Glomerular endothelial cell (primary cell): ENCODE data around the gene ENTREP3. TPM values are rescaled to one million over a fixed set of nuclear protein-coding genes. Genes with fewer than 3 reads are reported as not detected.
A peak's percentile ranks its signal among the peaks of the same experiment; 100 is the strongest.

Experiments
- DNase-seq: peaks from one replicate; pipeline ENCODE4 v3.0.0-alpha.2; 2011; ENCODE audit warnings: low read depth, low spot score; ENCODE audit errors: extremely low read depth
- total RNA-seq: library from RNA; depleted of rRNA; stranded (reverse); fragments of >200 nt; gene quantifications from 2 replicates; pipeline ENCODE4 v1.2.3, GENCODE V29; 2015

Gene ENTREP3
- total RNA-seq, 1 donor from 2014 or later = 46.3 TPM

GRCh38 chr1:155279268-155279667, 24.0 kb upstream of the ENTREP3 start:
- DNase-seq = no peak

- DNase-seq = no peak
Measured at GRCh38 chr1:155278689-155279160, 23.4 kb upstream of the ENTREP3 start.

- no peak for DNase-seq
Measured at GRCh38 chr1:155277902-155278688, 22.8 kb upstream of the ENTREP3 start.

- peak; percentile 73 for DNase-seq
Measured at GRCh38 chr1:155277070-155277901, 22.0 kb upstream of the ENTREP3 start, which contains the start of gene HCN3. Gene HCN3 (plus strand): TSS chr1:155277463. CDS start chr1:155277591, 128 bp downstream.

GRCh38 chr1:155273343-155274245, 18.3 kb upstream of the ENTREP3 start, which contains the start of gene CLK2:
Gene CLK2 (minus strand): TSS chr1:155273504. CDS start chr1:155270977, 2,527 bp downstream.
- no peak for DNase-seq

- DNase-seq = no peak
Measured at GRCh38 chr1:155272466-155273342, 17.4 kb upstream of the ENTREP3 start.

- DNase-seq = no peak
Measured at GRCh38 chr1:155269381-155269780, 14.1 kb upstream of the ENTREP3 start.

- no peak for DNase-seq
Measured at GRCh38 chr1:155268630-155269029, 13.3 kb upstream of the ENTREP3 start.

- DNase-seq = no peak
Measured at GRCh38 chr1:155267373-155267772, 12.1 kb upstream of the ENTREP3 start.

- no peak for DNase-seq
Measured at GRCh38 chr1:155266553-155266952, 11.3 kb upstream of the ENTREP3 start.

- no peak for DNase-seq
Measured at GRCh38 chr1:155263067-155263466, 7.8 kb upstream of the ENTREP3 start.

GRCh38 chr1:155261852-155262673, 6.8 kb upstream of the ENTREP3 start, which contains the start of gene SCAMP3:
Gene SCAMP3 (minus strand): TSS chr1:155262360. CDS start chr1:155262151, 209 bp downstream.
- peak; percentile 86 for DNase-seq

- no peak for DNase-seq
Measured at GRCh38 chr1:155261493-155261851, 6.2 kb upstream of the ENTREP3 start.

GRCh38 chr1:155260276-155260675, 5.0 kb upstream of the ENTREP3 start:
- DNase-seq = no peak

GRCh38 chr1:155256058-155256852, 972 bp upstream of the ENTREP3 start:
- DNase-seq = no peak

- no peak for DNase-seq
Measured at GRCh38 chr1:155254714-155255242, 505 bp downstream of the ENTREP3 start.

- no peak for DNase-seq
Measured at GRCh38 chr1:155254228-155254713, 1.0 kb downstream of the ENTREP3 start.
